NCI-H226 (cell line): ENCODE measurements around the gene CDKN1A.
A peak's percentile ranks its signal among the peaks of the same experiment; 100 is the strongest.
"Not testable (repeated sequence)": the region's sequence is repeated elsewhere in the genome, so short reads cannot be mapped to it uniquely, and the experiment has no call there.

Source experiments
- DNase-seq: peaks from one replicate; pipeline ENCODE4 v3.0.0-alpha.2; 2015

CDKN1A gene

DNA sequence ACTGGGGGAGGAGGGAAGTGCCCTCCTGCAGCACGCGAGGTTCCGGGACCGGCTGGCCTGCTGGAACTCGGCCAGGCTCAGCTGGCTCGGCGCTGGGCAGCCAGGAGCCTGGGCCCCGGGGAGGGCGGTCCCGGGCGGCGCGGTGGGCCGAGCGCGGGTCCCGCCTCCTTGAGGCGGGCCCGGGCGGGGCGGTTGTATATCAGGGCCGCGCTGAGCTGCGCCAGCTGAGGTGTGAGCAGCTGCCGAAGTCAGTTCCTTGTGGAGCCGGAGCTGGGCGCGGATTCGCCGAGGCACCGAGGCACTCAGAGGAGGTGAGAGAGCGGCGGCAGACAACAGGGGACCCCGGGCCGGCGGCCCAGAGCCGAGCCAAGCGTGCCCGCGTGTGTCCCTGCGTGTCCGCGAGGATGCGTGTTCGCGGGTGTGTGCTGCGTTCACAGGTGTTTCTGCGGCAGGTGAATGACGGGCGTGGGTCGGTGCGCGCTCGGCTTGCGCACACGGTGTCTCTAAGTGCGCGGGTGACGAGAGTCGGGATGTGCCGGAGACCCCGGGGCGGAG is at the start of gene CDKN1A:
Gene CDKN1A, plus strand, starts transcription at position 227 of the 555 bp plus-strand sequence. CDS start 5,388 bp downstream, outside the sequence.
- peak; percentile 92 for DNase-seq

DNA sequence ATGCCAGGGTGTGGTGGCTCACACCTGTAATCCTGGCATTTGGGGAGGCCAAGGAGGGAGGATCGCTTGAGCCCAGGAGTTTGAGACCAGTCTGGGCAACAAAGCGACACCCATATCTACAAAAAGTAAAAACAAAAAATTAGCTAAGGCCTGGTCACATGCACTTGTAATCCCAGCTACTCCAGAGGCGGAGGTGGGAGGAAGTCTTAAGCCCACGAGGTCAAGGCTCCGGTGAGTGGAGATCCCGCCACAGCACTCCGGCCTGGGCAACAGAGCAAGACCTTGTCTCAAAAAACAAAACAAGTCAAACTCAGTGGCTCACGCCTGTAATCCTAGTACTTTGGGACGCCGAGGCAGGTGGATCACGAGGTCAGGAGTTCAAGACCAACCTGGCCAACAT is 48.7 kb upstream of the CDKN1A start:
- DNase-seq, result no peak

DNA sequence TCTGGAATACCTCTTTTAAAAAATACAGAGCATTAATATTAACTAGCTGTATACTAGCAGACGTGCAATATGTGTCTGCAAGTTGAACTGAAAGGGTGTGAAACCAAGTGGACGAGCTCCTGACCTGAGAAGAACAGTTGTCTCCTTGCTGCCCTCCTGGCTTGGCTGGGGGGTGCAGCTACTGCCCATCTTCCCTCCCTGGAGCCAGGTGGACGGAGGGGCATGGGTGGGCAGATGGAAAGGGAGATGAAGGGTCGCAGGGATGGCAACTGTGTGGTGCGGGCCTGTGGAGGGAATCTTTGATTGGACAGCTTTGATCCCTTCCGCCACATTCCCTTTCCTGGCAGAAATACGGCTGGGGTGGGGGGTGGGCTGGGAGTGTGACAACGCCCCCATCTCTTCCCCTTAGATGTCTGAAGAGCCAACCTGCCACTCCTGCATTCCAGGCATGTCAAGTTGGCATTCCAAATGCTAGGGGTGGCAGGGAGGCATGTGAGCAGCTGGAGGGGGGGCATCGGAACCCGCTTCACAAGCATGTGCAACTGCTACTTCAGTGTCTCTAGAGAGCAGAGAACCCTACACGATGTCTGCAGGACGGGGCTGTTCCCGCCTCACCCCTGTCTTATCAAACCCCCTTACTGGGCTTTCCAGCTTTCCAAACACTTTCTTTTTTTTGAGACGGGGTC is 47.0 kb upstream of the CDKN1A start:
- no peak for DNase-seq

DNA sequence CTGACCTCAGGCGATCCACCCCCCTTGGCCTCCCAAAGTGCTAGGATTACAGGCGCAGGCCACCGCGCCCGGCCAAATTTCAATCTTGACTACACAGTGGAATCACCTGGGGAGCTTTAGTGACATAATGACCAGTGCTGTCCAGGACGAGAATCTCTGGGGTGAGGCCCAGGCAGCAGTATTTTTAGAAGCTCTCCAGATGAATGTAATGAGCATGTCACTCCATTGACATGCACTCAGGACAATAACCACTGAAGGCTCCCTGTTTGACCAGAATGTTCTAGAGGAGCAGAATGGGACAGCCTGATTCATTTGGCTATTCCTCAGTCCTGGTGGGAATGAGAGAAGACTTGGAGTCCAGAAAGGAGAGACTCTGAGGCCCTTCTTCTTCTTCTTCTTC is 45.1 kb upstream of the CDKN1A start:
- DNase-seq, result no peak

DNA sequence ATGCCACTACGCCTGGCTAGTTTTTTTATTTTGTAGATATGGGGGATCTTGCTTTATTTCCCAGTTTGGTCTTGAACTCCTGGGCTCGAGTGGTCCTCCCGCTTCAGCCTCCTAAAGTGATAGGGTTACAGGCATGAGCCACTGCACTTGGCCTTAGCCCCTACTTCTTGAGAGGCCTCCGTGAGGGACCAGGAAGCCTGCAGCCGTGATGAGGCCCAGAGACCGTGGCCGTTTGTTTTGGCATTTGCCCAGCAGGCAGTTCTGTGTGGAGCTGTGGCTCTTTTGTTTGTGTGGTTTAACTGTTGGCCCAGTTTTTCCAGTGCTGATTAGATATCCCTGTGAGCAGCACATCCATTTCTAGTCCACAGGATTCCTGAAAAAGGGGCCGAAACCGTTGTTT is 44.6 kb upstream of the CDKN1A start:
- peak; percentile 21 for DNase-seq

DNA sequence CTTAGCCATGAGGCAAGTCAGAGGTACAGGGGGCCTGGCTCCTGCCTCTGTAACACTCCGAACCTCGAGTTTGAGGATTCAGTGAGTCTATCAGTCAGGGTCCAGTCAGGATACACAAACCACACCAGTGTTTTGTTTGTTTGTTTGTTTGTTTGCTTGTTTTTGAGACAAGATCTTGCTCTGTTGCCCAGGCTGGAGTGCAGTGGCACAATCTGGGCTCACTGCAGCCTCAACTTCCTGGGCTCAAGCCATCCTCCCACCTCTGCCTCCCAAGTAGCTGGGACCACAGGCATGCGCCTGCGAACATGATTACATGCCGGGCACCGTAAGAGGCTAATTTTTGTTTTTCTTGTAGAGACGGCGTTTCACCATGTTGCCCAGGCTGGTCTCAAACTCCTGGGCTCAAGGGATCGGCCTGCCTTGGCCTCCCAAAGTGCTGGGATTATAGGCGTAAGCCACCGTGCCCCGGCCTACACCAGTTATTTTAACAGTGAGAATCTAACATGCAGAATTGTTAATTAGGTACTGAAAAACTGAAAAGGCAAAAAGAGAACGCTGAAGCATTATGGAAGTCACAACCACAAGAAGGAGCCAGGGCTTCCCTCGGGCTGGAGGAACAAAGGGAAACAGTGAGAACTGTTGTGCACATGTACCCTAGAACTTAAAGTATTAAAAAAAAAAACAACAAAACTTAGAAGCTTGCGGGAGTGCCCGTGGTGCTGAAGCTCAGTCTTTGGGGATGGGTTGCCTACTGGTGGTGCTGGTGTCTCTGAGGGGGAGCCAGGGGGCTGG is 44.0 kb upstream of the CDKN1A start:
- DNase-seq, result no peak

DNA sequence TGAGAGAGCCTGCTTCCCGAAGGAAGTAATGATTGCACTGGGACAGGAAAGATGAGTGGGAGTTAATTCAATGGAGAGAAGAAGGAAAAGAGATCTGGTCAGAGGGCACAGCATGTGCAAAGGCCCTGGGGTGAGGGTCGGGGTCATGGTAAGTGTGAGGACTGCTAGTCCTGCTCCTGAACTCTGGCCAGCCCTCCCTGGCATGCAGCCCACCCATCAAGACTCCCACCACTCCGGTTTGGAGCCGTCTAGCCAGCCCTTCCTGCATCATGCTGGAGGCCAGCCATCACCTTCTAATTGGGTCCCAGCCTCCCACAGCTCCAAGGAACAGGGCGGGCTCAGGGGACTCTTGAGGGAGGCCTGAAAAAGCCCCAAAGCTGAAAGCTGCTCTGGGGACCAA is 42.2 kb upstream of the CDKN1A start:
- DNase-seq, result no peak

DNA sequence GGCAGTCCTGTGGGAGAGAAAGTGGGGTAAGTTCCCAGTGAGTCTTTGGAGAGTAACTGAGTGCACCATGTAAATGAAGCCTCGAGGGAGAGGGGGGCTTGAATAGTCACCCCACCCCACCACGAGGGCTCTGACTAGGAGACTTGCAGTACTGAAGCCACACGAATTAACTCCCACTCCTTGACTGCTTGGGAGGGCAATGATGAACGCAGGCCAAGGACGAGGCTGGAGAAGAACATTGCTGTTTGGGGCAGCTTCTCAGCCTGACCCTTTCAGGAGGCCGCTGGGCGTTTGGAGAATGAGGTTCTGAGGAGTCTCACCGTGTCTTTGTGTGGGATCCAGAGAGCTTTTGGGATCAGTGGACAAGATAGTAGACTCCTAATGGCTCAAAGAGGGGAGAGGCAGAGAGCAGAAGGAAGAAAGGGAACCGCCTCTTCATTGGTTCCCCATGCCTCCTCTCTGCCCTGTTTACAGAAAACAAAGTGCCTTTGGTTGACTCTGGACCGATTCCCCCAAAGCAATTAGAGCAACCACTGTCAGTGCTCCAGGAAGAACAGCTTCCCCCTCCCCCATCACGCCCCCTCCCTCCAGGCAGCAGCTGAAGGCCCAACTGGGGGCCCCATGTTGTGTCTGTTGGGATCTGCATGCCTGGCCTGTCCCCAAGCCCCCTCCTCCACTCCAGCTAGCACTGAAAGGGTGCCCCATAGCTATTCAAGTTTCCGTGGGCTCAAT is 41.7 kb upstream of the CDKN1A start:
- no peak for DNase-seq

DNA sequence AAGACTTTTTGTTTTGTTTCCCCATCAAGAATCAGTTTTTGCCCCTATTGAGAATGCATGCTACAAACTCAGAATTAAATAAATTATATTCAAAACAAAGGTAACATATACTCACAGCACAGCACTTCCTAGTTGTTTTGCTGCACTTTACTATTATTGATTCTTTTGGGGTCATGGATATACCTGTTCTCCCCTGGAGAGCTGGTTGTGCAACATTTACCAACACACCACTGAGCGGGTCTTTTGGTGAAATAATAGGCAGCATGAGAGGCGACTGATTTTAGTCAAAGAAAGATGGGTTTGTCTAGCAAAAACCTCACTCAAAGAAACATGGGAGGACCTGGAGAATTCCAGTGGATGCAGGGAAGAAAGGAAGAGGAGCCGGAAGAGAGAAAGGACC is 39.9 kb upstream of the CDKN1A start:
- DNase-seq, result no peak

DNA sequence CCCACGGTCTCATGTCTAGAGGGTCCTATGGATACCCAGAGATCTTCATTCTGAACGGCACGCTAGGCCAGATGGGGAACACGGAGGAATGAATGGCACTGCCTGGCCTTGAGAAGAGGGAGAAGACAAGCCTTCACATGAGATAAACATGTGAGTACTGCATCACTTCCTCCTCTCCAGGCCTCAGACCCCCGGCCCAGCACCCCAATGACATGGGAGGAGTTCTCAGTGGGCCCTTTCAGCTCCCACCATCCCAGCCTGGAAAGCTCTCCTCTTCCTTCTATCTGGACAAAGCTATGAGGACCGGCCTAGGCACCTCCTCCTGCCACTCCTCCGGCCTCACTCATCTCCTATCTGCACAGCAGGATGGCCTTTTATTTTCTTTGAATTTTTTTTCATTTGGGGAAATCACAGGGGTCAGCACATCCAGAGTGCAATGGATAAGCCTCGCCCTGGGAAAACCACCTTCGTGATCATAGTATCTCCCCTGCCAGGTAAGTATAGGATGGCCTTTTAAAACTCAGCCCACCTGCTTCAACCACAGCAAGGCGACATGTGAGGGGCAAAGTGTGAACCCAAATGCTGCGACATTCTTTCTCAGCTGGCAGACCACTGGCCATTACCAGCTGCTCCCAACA is 39.2 kb upstream of the CDKN1A start:
- DNase-seq, result no peak

DNA sequence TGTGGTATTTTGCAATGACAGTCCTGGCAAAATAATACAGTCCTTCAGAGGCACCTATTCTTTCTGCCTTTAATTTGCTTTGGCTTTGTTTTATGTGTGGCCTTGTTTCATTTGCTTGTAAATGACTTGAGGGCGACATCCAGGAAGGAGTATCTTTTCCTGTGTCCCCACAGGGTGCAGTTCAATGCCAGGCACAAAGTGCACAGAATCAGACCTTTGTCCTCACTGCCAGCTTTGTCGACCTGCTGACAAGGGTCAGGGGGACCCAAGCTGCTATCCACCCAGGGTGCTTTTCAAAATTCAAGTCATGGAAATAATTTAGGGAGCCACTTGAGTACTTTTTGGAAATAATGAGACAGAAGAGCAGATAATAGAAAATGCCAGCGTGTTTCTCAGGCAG is 37.0 kb upstream of the CDKN1A start:
- no peak for DNase-seq

DNA sequence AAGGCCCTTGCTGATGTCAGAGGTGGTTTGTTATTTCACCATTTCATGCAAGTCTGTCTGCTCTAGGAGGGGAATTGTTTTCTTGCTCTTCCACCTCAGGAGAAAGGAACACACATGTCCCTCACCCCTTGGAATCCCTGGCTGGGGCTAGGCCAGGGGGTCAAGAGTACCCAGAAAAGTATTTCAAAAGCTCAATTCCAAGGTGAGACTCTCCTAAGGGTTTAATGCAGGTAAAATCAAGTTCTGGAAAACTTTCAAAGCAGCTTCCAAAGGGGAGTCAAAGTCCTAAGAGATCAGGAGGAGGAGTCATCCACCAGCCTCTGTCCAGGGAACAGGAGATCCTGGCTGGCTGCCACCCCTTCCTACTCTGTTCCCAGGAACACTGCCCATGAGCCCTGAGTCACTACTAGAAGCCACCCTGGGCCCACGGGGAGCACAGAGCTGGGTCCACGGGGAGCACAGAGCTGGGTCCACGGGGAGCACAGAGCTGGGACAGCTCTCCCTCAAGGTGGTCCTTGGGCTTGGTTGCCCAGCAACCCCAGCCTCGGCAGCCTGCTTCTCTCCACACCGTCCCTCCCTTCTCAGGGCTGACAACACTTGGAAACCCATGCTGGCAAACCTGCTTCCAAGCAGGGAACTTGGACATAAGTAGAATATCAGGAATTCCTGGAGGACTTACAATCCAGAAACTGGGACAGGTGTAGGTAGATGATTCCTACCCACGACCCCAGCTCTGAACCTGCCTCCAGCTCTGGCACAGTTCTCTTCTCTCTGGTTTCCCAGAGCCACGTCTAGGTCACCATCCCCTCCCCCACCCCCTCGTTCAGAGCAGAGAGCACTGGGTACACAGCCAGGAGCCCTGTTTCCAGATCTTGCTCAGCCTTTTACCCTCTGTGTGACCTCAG is 35.3 kb upstream of the CDKN1A start:
- peak; percentile 80 for DNase-seq

DNA sequence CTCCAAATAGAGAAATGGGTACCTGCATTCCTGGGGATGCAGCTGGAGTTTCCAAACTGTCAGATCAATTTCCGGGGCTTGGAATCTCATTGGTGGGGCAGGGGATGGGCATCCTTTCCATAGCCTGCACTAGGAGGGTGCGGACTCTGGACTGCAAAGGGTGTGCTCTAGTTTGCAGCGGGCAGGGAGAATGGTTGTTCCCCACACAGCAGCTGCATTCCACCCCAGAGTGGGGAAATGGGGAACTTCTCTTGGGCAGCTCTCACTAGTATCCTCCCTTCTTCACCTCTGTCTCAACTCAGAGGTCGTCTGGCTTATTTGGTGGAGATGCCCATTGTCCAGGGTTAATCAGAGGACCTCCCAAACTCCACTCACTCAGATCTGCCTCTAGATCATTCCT is 34.5 kb upstream of the CDKN1A start:
- no peak for DNase-seq

DNA sequence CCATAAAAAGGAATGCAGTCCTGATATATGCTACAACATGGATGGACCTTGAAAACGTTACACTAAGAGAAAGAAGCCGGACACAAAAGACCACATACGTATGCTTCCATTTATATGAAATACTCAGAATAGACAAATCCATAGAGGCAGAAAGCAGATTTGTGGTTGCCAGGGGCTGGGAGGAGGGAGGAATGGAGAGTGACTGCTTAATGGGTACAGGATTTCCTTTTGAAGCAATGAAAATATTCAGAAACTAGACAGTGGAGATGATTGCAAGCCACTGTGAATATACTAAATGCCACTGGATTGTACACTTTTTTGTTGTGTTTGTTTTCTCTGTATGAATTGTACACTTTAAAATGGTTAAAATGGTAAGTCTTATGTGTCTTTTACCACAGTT is 29.4 kb upstream of the CDKN1A start:
- DNase-seq, result no peak

DNA sequence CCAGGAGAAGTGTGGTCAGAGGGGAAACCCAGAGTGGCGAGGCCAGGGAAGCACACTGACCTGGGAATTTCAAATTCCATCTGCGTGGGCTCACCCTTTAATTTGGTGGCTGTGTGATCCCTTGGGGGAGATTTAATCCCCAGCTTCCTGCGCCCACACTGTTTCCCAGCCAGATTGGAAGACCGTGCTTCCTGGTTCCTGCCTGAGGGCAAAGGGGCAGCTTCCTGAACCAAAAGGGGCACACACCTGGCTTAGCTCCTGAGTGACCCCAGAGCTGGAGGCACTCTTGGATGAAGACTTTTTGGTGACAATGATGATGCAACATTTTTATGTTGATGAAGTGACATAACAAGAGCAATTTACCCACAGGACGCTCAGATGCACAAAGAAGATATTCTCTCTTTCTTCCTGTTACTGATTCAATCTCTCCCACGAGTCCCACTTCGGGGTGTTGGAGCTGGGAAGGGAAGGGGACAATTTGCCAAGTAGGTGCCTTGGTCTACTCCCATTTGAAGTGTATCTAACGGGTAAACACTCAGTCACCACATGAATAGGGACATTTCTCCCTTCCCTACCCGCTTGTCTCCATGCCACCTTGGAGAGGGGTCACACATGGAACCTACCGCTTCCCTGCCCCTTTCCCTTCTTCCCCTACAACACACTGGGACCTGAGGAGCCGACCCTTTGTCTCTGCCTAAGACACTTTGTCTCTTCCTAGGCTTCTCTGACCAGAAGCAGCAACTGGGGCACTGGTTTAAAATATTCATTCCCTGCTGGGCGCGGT is 28.6 kb upstream of the CDKN1A start:
- no peak for DNase-seq

DNA sequence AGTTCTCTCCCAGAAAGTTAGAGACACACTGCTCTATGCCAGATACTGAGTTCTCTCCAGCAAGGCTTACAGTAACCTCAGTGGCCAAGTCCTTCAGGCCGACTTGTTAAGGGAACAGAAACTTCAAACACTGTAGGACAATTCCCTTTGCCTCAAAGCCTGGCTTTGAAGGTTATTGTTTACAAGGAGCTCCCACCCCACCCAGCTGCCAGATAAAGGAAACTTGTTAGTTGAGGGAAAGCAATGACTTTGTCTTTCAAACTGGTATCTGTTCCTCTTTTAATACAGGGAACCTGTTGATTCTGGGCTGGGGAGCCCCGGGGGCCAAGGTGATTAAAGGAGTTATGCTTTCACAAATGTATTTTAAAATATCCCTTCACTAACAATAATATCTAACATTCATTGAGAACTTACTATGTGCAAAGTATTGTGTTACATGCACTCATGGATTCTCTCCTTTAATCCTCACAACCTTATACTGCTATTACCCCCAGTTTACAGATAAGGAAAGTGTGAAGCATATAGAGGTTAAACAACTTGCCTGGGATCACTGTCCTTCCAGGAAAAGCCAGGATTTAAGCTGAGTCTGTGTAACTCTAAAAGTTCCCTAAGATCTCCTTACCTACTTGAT is 27.6 kb upstream of the CDKN1A start:
- no peak for DNase-seq

DNA sequence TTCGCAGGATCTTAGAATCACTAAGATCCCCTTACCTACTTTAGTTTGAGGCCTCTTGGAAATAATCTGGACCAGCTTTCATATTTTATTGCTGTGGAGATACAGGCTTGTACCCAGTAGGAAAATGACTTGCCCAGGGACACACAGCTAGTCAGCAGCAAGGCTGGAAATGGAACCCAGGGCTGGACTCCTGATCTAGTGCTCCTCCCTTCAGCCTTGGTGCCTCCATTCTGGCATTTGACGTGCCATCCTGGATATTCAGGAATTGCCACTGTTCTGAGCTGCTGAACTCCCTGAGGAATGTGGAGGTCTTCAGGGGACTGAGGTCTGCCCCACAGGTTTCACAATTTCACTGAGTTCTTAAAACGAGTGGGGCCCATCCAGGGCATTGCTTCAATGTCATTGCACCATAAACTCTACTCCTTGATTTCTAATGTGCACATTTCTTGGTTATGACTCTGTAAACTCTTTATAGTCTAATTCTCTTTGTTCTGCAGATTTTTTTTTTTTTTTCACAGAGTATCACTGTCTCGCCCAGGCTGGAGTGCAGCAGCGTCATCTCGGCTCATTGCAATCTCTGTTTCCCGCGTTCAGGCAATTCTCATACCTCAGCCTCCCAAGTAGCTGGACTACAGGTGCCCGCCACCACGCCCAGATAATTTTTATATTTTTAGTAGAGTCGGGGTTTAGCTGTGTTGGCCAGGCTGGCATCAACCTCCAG is 26.7 kb upstream of the CDKN1A start:
- no peak for DNase-seq

DNA sequence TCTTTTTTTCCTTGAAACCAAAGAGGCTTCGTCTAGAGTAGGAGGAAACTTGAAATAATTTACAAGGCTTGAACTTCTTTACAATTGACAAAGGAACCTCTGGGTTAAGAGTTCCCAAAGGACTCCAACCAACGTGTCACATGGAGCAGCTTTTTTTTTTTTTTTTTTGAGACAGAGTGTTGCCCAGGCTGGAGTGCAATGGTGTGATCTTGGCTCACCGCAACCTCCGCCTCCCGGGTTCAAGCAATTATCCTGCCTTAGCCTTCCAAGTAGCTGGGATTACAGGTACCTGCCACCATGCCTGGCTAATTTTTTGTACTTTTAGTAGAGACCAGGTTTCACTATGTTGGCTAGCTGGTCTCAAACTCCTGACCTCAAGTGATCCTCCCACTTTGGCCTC is 24.0 kb upstream of the CDKN1A start:
- DNase-seq, result not testable (repeated sequence)

DNA sequence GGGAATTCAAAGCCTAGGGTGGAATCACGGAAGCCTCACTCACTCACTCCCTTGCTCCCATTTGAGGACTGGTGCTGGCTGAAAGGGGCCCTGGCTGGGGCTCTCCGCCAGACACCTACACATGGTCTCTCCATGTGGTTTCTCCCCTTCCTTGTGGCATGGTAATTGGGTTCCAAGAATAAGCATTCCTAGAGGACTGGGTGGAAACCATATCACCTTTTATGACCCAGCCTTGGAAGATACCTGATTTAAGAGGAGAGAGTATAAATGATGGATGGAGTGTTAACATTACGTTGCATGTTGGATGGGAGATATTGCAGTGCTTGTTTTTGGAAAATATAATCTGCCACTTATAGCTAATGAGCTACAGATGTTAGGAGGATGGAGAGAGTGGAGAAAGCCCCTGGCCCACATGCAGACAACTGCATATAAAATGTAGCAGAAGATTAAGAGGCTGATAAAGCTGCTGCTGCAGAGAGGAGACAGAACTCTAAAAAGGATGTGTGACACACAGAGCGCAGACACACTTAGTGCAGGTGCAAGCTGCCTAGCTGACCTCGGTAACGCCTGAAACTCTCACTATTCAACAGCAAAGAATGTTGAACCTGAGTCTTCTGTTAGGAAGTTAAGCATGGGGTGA is 23.3 kb upstream of the CDKN1A start:
- DNase-seq, result no peak
